Right kidney (tissue), 1 donor: ENCODE data around the gene KIR2DL1.
"Not testable (repeated sequence)": the region's sequence is repeated elsewhere in the genome, so short reads cannot be mapped to it uniquely, and the experiment has no call there.

Experiments used
- DNase-seq: peaks from one replicate; pipeline ENCODE4 v3.0.0-alpha.2; 2016

The KIR2DL1 gene

DNA sequence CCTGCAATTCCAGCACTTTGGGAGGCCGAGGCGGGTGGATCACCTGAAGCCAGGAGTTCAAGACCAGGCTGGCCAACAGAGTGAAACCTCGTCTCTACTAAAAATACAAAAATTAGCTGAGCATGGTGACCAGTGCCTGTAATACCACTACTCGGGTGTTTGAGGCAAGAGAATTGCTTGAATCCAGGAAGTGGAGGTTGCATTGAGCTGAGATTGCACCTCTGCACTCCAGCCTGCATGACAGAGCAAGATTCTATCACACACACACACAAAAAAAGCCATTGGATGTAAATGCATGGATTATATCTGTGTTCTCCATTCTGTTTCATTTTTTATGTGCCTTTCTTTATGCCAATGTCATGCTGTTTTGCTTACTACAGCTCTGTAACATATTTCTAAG, 54.8 kb downstream of the KIR2DL1 start:
- not testable (repeated sequence) for DNase-seq

DNA sequence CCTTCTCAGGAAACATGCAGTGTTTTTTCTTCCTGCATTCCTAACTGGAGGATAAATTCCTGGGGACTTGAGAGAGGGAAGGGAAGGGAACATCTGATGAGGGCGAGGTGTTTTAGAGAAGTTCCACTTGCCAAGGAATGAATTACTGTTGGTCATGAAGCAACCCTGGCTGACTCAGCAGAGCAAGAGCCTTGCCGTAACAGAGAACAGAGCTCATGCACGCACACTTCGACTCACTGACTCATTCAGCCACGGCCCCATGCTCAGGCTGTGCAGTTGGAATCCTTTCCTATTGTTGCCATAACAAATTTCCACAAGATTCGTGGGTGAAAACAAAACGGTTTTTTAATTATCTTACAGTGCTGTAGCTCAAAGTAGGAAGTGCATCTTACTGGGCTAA, 55.7 kb downstream of the KIR2DL1 start:
- DNase-seq = not testable (repeated sequence)

- not testable (repeated sequence) for DNase-seq
Observed at GRCh38 chr19:54828064-54828463, 58.5 kb downstream of the KIR2DL1 start.

- not testable (repeated sequence) for DNase-seq
Observed at GRCh38 chr19:54832496-54832895, 62.9 kb downstream of the KIR2DL1 start, which contains the start of gene KIR2DS4. Gene KIR2DS4, plus strand, starts transcription at chr19:54832676.
